Frontal cortex (tissue), 4 donors: ENCODE data around the gene MRGPRG. TPM values are rescaled to one million over a fixed set of nuclear protein-coding genes. Genes with fewer than 3 reads are reported as not detected.

Experiments
- DNase-seq, 2 donors: peaks; one replicate each; pipeline ENCODE4 v3.0.0; 2012; ENCODE audit warnings: low spot score in 2 of 2
- FAIRE-seq: peaks from 2 replicates; lab custom pipeline; 2012; peaks lifted over from hg19 to GRCh38; lab: Jason Lieb, UNC
- total RNA-seq: library from RNA; depleted of rRNA; stranded (reverse); fragments of >200 nt; gene quantifications from one replicate; pipeline ENCODE4 v1.2.3, GENCODE V29; 2014
- donor health status: control.
- donor health status: control.
- donor health status: control.

The MRGPRG gene
- total RNA-seq, 1 donor from 2014 or later, result not detected

DNA sequence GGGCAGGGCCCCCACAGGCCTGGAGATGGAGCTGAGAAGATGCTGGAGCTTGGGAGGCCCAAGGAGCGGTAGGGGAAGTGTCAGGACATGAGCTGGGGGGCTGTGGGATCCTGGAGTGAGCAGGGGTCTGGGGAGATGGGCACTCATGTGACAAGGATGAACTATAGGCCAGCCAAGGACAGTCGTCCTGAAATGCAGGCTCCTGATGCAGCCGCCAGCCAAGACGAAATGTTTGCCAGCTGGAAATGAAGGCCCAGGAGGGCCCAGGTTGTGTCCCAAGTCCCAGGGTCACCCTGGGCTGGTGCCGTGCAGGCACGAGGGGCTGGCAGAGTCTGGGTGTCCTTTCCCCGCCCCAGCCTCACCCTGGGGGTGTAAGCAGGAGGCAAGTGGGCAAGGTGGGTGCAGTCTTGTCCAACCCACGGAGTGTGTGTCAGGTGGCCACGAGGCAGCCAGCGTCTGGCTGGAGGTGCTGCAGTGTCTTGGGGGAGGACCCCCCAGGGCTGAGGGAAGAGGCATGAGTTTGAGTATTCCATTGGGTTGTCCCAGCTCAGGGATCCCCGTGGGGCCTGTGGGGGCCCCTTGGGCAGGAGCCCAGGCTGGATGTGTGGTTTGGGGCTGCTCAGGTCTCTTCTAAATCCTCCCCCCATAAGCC is 21.4 kb downstream of the MRGPRG start:
- DNase-seq (peak in 1 of 2 donors; percentile 4), FAIRE-seq (no peak)

DNA sequence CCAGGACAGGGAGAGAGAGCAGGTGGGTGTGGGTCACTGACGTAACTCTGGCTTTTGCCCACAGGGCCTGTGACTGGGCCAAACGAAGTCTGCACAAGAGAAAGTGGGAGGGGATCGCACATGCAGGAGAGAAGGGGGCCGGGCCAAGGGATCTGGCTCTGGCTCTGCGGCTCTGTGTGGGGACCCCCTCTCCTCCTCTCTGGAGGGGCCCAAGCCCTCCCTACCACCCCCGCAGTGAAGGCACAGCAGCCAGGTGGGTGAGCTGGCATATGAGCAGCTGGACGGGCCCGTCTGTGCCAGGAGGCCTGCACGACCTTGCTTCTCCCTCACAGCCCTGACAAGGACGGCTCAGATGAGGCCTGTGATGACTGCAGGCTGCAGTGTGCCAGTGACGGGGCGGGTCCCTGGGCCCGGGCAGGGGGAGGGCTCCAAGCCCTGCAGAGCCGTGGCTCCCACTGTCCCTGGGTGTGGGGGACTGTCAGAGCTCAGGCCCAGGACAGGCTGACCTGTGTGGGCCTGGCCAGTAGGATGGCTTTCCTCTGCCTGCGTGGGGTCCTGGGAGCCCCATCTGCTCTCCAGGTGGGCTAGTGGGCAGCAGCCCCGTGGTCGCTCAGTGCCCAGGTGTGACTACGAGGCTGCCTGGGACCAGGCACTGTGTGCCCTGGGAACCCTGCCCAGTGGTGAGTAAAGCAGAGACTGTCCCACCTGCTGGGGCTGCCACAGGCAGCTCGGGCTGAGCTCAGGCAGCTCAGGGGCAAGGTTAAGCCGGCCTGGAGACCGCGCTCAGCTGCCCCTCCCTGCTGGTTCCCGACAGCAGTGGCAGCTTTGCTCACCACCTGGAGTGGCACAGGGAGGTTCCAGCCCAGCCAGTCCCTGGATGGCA is 22.2 kb downstream of the MRGPRG start:
- no peak for FAIRE-seq
- DNase-seq, result peak; percentile 2 to 11

DNA sequence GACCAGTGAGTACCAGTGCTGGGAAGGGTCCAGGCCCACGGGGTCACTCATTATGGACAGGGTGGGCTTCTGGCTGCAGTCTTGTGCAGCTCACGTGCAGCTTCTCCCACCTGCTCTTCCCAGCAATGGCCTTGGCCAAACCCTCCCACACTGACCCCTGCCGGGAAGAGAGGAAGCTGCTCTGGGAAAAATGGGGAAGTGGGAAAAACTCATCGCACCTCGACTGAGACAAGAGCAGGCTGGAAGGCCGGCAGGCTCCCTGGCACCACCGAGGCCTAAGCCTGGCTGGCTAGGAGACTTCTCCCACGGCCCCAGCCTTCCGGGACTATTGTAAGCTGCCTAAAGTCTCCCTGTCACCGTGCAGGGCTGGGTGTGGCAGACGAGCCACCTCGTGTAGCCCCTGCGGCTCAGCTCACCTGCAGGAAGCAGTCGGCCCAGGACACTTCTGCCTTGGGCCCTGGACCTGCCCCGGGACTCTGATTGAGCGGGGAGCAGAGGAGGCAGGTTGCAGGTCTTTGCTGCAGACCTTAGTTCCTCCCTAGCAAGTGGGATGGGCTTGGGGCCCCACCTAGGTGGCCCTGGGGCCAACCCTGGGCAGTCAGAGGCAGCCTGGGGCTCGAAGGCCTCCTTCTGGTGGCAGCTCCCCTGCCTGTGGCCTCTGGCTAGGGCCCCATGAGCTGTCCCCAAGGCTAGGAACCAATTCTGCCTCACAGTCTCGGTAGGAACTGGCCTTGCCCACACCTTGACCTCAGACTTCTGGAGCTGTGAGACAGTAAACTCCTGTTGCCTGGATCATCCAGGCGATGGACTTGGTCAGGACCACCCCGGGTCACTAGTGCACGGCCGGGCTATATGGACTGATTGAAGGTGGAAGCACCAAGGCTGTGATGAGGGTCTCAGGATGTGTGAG is 23.1 kb downstream of the MRGPRG start:
- FAIRE-seq, result no peak
- peak; percentile 6 to 30 for DNase-seq

DNA sequence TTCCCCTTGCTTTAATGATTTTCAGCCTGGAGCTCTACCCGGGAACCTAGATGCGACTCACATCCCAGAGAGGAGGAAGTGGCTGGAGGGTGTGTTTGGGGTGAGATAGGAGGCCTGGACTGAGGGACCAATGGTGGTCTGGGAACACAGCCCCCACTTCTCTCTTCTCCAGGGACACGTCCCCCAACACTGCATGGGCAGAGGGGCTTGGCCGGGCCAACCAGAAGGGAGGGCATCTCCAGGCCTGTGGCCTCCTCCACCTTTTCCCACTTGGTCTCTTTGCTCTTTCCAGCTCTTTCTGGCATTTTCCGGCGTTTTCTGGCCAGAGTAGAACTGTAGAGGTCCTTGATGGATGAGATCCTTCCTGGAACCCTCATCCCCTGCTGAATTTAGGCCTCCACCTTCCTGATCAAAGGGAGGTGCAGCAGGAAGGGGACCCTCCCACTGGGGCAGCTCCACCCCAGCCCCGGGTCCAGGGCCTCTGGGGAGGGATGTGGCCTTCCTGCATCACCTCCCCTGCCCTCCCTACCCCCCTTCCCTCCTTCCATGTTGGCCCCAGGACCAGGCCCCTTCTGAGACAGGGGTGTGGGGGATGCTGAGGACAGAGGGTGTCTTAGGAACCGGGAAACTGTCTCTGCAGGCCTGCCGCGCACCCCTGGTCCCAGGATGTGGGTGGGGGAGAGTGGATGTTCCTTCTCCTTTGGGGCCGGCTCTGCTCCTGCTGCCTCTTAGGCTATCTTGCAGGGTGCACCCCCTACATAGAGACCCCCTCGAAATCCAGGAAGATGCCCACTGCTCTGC is 24.4 kb downstream of the MRGPRG start:
- FAIRE-seq (no peak), DNase-seq (peak in 1 of 2 donors; percentile 6)

DNA sequence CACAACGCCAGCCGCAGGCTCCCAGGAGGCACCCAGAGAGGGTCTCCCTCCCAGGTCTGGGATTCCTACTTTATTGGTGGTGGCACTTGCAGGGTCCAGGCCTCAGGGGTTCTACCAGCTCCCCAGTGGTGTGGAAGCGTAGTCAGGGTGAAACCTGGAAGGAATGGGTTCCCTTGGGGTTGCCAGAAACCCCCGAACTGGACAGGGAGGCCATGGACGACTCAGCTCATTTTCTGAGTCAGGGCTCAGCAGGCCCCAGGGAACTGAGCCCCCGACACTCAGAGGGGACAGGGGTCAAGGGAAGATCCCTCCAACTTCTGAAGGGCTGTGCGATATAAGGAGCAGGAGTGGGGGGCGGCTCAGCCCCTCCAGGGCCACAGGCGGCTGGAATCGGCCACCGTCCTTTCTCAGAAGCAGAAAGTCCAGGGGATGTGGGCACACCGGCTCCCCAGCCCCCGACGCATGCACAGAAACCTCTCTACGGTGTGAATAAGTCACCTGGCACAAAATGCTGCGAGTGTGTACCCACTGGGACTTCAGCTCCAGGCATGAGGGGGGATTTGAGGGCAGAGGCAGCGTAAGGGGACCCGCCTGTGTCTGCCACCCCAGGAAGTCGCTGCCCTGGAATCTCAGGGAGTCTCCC is 25.1 kb downstream of the MRGPRG start:
- FAIRE-seq, result no peak
- DNase-seq, result peak in 1 of 2 donors; percentile 2

DNA sequence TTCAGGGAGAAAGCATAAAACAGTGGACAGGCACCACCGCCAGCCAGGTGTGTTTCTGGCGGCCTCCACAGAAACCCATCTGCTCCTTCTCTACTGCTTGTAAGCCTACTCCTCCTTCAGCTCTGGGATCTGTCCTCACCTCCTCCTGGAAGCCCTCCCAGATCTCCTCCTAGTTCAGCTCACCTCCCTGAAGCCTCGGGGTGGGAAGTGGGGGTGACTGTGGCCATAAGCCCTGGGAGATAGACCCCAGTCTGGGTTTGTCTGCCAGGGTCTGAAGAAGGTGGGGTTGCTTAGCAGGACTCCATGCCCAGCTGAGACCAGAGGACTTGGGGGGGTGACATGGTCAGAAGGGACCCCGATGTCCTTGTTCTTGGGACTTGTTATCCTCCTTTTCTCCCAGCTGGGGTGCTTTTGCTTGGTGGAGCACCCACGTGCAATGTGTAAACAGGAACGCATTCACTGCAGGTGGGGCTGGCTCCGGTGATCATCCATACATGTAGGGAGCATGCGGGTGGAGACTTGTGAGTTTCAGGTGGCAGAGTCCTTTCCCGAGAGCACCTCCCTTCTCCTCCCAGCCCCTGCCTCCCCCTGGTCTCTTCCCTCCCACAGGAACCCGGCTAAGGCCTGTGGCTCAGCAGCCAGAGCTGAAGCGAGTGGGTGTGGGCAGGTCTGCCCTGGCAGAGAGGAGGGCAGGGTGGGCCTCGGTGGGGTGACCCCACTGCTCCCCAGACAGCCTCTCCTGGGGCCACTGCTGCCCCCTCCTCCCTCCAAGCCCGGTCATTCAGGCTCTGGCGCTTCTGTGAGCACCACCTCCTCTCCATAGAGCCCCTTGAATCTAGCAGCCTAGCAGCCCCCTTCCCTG is 25.9 kb downstream of the MRGPRG start:
- no peak for DNase-seq
- FAIRE-seq, result no peak

DNA sequence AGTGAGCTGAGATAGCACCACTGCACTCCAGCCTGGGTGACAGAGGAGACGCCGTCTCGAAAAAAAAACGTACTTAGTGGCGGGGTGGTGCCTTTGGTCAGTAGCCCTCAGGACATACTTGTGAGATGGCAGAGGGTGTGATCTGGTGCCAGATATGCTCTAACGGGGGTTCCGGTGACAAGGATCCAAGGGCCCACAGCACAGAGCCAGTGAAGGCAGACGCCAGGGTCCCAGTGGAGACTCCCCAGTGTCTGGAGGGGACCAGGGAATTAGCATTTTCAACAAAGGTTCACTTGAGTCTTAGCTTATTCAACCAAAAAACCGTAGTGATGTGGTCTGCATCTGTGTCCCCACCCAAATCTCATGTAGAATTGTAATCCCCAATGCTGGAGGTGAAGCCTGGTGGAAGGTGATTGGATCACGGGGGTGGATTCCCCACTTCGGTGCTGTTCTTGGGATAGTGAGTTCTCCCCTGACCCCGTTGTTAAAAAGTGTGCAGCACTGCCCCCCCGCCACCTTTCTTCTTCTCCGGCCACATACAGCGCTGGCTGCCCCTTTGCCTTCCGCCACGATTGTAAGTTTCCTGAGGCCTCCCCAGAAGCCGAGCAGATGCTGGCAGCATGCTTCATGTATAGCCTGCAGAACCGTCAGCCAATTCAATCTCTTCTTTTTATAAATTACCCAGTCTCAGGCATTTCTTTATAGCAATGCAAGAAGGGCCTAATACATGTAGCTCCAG is 26.9 kb downstream of the MRGPRG start:
- DNase-seq, result no peak
- no peak for FAIRE-seq

DNA sequence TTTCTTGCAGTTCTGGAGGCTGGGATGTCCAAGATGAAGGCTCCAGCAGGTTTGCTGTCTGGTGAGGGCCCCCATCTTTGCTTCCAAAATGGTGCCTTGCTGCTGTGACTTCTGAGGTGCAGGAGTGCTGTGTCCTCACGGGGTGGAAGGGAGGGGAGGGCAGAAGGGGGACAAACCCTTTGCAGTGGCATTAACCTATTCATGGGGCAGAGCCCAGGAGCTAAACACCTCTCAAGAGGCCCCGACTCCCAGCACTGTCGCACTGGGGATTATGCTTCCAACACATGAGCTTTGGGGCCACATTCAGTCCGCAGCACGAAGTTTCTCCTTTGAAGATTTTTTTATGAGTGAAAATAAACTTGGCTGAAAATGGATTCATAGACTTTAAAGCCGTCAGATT is 28.0 kb downstream of the MRGPRG start:
- DNase-seq, result no peak
- FAIRE-seq, result no peak

DNA sequence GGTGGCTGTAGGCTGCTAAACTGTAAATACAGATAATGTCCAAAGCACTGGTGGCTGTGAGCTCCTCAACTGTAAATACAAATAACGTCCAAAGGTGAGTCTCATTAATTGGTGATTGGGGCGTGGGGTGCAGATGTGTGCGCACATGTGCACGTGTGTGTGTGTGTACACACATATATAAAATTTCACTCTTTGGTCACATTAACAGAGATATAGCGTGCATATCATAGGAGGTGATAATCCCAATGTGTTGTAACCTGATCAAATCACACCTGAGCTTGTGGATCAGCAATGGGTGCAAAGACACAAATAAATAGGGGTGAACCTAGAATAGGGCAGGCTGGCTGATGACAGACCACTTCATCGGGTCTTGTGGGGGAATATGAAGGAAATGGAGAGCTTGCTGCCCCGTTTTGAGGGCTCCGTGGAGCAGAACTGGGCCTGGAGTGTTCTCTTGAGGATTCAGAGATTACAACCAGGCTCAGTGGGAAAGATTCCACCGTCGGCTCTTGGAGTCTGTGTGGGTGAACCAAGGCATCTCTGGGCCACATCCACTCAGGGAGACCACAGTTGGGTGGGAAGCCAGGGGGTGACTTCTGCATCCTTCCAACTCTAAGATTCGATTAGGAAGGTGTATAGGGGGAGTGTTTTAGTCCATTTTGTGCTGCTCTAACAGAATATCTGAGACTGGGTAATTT is 28.6 kb downstream of the MRGPRG start:
- no peak for FAIRE-seq
- DNase-seq, result no peak

DNA sequence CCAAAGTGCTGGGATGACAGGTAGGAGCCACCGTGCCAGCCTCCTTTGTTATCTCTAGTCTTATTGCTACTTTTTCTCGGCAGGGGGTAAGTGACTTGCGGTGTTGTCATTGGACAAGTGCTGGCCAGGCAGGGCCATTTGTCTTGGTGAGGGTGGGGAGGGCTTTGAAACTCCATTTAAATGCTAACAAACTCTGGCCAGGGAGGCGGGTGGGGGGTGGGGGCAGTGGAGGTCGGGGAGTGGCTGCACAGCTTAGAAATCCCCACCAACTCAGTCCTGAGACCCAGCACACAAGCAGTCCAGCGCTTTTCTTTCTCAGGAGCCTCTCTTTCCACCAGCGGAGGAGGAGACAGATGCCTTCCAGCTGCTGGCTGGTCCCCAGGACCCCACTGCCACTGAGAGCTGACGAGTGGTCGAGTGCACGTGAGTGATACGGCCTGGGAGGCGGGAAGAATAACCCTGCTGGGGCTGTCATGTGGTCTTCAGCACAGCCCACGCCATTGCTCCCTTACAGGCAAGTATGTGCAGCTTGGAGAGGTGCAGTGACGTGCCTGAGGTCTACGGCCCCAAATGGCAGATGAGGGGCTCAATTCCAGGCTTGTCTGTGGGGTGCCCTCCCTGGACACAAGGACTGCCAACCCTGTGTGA is 29.3 kb downstream of the MRGPRG start:
- DNase-seq (no peak), FAIRE-seq (no peak)

DNA sequence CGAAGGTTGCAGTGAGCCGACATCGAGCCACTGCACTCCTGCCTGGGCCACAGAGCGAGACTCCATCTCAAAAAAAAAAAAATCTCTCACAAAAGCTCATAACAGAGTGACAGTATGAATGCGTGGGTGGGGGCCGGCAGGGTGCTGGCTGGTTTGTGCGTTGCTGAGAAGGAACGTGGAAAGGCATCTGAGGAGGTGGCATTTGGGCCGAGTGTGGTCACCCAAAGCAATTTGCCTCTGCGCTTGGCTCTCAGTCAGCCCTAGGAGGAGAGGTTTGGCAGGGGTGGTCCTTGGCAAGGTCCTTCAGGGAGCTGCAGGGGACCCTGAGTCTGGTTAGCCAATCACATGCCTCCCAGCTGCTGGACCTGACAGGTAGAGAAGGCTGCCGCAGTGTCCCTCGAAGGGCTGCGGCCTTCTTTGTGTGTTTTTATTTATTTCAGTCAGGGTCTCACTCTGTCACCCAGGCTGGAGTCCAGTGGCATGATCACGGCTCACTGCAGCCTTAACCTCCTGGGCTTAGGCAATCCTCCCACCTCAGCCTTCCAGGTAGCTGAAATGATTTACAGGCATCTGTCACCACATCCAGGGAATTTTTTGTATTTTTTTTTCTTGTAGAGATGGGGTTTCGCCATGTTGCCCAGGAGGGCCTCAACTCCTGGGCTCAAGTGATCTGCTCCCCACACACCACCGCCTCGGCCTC is 30.0 kb downstream of the MRGPRG start:
- FAIRE-seq (no peak), DNase-seq (no peak)

DNA sequence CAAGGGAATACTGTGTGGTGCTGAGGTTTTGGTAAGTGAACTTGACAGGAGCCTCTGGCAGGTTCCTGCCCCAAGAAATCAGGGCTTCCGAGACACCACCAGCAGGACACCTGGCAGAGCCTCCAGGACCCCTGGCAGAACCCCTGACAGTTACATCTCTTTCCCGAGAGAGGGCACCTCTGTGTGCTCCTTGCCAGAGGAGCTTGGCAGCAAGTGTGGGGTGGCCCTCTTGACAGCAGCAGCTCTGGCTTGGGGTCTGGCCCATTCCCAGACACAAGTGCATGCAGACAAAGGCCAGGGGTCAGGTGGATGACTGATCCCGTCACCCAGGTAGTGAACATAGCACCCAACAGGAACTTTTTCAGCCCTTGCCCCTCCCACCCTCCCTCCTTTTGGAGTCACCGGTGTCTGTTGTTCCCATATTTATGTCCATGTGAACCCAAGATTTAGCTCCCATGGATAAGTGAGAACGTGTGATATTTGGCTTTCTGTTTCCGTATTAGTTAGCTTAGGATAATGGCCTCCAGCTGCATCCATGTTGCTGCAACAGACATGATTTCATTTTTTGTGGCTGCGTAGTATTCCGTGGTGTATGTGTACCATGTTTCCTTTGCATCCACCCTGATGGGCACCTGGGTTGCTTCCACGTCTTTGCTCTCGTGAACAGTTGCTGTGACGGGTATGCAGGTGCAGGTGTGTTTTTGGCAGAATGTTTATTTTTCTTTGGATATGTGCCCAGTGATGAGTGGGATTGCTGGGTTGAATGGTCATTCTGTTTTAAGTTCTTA is 32.3 kb downstream of the MRGPRG start:
- no peak for FAIRE-seq
- DNase-seq, result no peak

DNA sequence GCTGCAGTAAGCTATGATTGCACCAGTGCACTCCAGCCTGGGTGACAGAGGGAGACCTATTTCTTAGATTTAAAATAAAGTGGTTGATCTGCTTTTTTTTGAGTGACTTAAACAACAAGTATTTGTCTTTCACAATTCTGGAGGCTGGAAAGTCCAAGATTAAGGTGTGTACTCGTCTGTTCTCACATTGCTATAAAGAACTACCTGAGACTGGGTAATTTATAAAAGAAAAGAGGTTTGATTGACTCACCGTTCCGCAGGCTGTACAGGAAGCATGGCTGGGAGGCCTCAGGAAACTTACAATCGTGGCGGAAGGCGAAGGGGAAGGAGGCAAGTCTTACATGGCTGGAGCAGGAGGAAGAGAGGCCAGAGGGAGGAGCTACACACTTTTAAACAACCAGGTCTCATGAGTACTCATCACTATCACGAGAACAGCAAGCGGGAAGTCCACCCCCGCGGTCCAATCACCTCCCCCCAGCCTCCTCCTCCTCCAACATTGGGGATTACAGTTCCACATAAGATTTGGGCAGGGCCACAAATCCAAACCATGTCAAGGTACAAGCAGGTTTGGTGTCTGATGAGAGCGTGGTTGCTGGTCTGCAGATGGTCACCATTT is 33.8 kb downstream of the MRGPRG start:
- no peak for FAIRE-seq
- DNase-seq, result no peak

DNA sequence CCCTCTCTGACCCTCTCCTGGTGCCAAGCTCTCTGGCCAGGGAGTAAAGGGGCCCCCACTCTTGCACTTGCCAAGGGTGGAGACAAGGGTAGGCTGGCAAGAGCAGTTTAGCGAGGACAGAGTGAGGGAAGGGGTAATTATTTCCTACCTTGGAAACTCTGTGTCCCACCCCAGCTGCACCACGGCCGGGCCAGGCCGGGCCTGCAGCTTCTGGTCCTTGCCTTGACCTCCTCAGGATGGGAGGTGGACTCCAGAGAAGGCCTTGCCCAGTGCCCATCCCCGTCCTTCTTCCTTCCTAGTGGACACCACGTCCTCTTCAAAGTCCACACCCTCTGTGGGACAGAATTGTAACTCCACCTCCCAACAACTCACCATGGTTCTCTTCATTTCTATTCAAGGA is 35.1 kb downstream of the MRGPRG start:
- FAIRE-seq (no peak), DNase-seq (no peak)

DNA sequence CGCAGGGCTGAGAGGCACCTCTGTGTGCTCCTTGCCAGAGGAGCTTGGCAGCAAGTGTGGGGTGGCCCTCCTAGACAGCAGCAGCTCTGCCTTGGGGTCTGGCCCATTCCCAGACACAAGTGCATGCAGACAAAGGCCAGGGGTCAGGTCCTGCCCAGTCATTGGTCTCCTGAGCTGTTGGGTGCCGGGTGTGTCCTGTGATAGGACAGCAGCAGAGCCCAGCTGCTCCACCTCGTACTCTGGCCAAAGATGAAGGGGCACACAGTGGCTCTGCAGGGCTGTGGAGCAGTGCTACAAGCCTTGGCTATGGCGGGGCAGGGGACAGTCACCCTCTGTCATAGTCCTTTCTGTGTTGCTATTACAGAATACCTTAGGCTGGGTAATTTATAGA is 36.2 kb downstream of the MRGPRG start:
- no peak for FAIRE-seq

More for the DNA sequence above, 36.2 kb downstream of the MRGPRG start:
- DNase-seq, result no peak
